ENCODE results near the gene TTLL3. TPM values are rescaled to one million over a fixed set of nuclear protein-coding genes. Genes with fewer than 3 reads are reported as not detected.

The TTLL3 gene
- total and polyA plus RNA-seq, 12 donors, result 6.7 to 35.0 (median 13.7) TPM

DNA sequence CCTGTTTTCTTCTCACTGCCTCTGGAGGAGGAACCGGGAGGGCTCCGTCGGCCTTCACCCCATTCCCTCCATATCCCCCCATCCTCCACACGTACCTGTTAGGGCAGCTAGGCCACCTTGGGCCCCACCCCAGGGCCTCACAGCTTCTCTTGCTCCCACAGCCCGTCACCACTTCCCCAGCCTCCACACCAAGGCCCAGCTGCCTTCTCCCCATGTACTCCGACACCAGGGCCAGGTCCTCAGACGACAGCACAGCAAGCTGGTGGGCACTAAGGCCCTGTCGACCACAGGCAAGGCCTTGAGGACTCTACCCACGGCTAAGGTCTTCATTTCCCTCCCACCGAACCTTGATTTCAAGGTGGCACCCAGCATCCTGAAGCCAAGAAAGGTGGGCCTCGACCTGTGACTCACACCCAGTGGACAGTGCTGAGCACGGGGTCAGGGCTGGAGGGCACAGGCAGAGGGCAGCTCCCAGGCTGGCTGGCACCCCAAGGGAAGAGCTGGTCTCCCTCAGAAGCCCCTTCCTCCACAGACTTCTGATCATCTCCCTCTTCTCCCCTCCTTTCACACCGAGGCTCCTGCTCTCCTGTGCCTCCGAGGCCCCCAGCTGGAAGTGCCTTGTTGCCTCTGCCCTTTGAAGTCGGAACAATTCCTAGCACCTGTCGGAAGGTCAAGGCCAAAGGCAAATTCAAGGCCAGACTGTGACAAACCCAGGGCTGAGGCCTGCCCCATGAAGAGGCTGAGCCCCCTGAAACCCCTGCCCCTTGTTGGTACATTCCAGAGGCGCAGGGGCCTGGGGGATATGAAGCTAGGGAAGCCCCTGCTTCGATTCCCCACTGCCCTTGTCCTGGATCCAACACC is 24.7 kb downstream of the TTLL3 start:
- Histone ChIP-seq H3K27ac (no peak overlapping the region), H3K4me3 (no peak overlapping the region), H3K4me1 (peaks cover 0 to 4% (median 0%) of the 10 kb centered on the region in 9 donors), H3K27me3 (no peaks in the 10 kb centered on the region), H3K9me3 (no peaks in the 10 kb centered on the region), H3K36me3 (peaks cover 0 to 92% (median 15%) of the 10 kb centered on the region in 9 donors)
- no peak for ATAC-seq
- WGBS, 2 donors, result 85 to 88% methylated on average over 18 of the region's 18 CpGs
- no peak for DNase-seq
- intact Hi-C loops (cut with DNase I), result no loop called here
- no peak for TF ChIP-seq CTCF (IDR thresholded peaks at IDR 0.05)

- DNase-seq (no peak), ATAC-seq (no peak)
- Histone ChIP-seq H3K4me3 (no peak overlapping the region), H3K4me1 (peaks cover 0 to 10% (median 6%) of the 10 kb centered on the region in 9 donors), H3K9me3 (no peaks in the 10 kb centered on the region), H3K27ac (no peak overlapping the region), H3K36me3 (peaks cover 0 to 83% (median 14%) of the 10 kb centered on the region in 9 donors), H3K27me3 (no peaks in the 10 kb centered on the region)
- no peak for TF ChIP-seq CTCF (IDR thresholded peaks at IDR 0.05)
- intact Hi-C loops (cut with DNase I), result no loop called here
- WGBS, 2 donors, result 85 to 89% methylated on average over 12 of the region's 12 CpGs
These were observed 27.9 kb downstream of the TTLL3 start for GRCh38 chr3:9837701-9838582.

DNA sequence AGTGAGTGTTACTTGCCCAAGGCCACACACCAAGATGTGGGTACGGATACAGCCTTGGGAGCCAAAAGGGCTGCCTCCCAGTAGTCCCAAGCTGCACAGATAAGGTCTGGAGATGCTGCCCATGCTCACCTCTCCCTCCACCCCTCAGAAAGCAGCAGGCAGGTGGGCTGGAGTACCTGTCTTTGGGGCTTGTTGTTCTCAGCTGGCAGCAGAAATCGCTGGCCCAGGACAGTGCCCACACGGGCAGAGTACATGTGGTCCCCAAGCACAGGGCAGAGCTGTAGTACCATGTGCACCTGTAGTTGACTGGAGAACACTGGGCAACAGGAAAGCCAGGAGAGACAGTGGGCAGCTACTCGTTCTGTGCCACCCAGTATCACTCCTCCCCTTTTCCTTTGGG is 28.8 kb downstream of the TTLL3 start:
- H3K9me3 ChIP-seq, result no peaks in the 10 kb centered on the region
- ATAC-seq (no peak), DNase-seq (no peak)
- no peak overlapping the region for H3K27ac ChIP-seq
- no peaks in the 10 kb centered on the region for H3K27me3 ChIP-seq
- H3K4me1 ChIP-seq, result peaks cover 0 to 14% (median 9%) of the 10 kb centered on the region in 9 donors
- intact Hi-C loops (cut with DNase I), result no loop called here
- H3K36me3 ChIP-seq, result peaks cover 0 to 74% (median 8%) of the 10 kb centered on the region in 9 donors
- TF ChIP-seq CTCF (IDR thresholded peaks at IDR 0.05), result no peak
- no peak overlapping the region for H3K4me3 ChIP-seq
- 77 to 86% methylated on average over 4 of the region's 4 CpGs for WGBS, 2 donors

GRCh38 chr3:9841015-9841414 is 31.0 kb downstream of the TTLL3 start:
- no peak overlapping the region for H3K27ac ChIP-seq
- no peak for TF ChIP-seq CTCF (IDR thresholded peaks at IDR 0.05)
- no peak for DNase-seq
- H3K27me3 ChIP-seq, result no peaks in the 10 kb centered on the region
- no peak for ATAC-seq
- H3K4me1 ChIP-seq, result peaks cover 0 to 21% (median 10%) of the 10 kb centered on the region in 9 donors
- no peaks in the 10 kb centered on the region for H3K9me3 ChIP-seq
- H3K36me3 ChIP-seq, result peaks cover 0 to 52% (median 8%) of the 10 kb centered on the region in 9 donors
- intact Hi-C loops (cut with DNase I), result loop anchor here in 3 of 10 donors (5.0 to 10.0 kb wide), 4 partner anchors 74 to 184 kb away; partner anchors contain the start of genes IL17RC (in 2 of the 3) and FANCD2 (in 1 of the 3)
- 80 to 82% methylated on average over 8 of the region's 8 CpGs for WGBS, 2 donors
- H3K4me3 ChIP-seq, result no peak overlapping the region

Data from heart right ventricle (tissue), 16 donors.